Activated T-cell treated with anti-CD3 and anti-CD28 coated beads, Interleukin-2, amount 50 U/mL, for 48 hours (primary cell): ENCODE data around the gene LRFN4.

Experiments used
- DNase-seq, 2 experiments: peaks; one replicate each; pipeline ENCODE4 v3.0.0-alpha.2; 2020

LRFN4 gene

DNA sequence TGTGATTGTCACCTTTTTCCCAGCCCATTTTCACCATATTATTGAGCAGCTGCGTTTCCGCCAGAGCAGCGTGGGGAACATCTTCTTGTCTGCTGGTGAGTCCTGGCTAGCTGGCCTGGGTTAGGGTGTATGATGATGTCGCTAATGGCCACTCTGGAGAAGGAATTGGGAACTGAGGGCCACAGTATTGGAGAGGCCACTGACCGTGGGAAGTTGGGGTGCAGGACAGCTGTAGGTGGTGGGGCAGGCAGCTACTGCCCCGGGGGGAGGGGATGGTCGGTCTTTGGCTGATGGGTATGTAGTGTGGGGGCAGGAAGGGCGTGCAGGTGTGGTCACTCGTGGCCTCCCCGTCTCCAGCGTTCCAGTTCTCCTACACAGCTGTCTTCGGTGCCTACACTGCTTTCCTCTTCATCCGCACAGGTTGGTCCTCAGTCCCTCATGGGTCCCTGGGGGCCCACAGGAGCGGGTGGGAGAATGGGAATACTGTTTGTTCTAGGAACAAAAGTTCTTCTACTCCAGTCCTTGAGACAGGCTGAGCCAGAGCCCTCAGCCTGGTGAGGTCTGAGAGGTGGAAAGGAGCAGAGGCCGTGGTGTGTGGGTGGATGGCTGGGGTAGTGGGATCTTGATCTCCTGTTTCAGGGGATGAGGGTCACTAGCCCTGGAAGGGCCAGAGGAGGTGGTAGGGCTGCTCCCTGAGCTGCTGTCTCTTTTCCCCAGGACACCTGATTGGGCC is 11.6 kb upstream of the LRFN4 start:
- DNase-seq: peak in 1 of 2 experiments; percentile 10

GRCh38 chr11:66845876-66846212 is 11.0 kb upstream of the LRFN4 start:
- peak in 1 of 2 experiments; percentile 12 for DNase-seq

- DNase-seq: peak in 1 of 2 experiments; percentile 10
These were observed 10.2 kb upstream of the LRFN4 start for GRCh38 chr11:66846671-66847091.

DNA sequence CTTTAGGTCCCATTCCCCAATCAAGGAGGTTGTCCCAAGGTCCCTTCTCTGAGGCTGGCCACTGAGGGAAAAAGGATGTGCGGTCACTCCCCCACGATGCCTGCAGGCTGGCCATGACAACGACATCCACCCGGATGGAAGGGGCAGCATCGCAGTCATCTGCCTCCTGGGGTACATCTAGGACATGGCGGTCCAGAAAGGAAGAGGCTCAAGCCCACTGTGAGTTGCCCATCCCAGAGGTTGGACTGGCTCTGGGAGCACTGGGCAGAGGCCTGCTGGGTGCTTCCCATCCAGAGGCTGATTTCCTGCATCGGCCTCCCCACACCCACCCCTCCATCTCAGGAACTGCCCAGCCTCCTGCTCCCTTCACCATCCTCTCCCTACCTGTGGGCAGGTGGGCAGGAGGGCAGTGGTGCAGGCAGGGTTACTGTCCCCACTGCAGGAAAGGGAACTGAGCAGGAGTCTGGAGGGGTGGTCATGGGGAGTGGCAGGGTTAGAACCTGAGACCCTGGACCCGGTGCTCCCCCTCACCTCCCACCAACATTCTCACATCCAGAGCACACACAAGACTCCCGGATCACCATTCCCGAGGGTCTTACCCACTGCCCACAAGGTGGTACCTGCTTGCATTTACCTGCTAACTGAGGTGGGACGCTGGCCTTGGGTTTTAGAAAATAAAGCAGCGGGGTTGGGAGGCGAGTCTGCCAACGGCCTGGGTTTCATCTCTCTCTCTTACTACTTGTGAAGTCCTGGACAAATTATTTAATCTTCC is 9.2 kb upstream of the LRFN4 start:
- DNase-seq: no peak

GRCh38 chr11:66848671-66849500 is 8.0 kb upstream of the LRFN4 start:
- DNase-seq: no peak

GRCh38 chr11:66849501-66850234 is 7.2 kb upstream of the LRFN4 start:
- no peak for DNase-seq

DNA sequence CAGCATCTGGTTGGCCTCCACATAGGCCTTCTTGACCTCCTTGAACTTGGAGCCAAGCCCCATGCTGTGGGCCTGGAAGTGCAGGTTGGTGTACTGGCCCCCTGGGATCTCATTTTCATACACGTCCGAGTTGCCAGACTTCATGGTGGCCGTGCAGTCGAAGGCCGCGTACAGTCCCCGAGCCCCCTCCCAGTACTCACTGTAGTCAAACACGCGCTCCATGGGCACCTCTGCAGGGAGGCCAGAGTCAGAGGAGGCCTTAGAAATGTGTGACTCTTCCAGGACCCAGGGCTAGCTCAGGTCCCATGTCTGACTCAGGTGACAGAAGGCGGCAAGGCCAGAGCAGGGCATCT is 6.7 kb upstream of the LRFN4 start:
- no peak for DNase-seq

DNA sequence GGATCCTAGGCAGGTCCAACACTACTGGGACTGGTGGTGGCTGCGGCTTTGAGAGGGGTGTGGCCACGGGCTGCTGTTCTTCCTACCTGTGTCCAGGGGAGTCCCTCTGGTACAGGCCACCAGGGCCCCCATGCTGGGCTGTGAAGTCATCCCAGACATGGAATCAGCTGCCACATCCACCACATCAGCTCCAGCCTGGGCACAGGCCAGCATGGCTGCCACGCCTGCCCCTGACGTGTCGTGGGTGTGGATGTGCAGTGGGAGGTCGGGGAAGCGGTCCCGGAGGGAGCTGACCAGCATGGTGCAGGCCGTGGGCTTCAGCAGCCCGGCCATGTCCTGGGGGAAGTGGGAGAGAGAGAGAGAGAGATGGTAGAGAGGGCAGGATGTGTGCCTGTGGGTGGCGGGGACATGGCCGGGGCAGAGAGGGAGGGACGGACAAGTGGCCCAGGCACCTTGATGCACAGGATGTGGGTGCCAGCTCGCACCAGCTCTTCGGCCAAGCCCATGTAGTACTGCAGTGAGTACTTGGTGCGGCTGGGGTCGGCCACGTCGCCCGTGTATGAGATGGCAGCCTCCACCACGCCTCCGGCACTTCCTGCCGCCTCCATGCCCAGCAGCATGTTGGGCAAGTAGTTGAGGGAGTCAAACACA is 6.2 kb upstream of the LRFN4 start:
- no peak for DNase-seq

DNA sequence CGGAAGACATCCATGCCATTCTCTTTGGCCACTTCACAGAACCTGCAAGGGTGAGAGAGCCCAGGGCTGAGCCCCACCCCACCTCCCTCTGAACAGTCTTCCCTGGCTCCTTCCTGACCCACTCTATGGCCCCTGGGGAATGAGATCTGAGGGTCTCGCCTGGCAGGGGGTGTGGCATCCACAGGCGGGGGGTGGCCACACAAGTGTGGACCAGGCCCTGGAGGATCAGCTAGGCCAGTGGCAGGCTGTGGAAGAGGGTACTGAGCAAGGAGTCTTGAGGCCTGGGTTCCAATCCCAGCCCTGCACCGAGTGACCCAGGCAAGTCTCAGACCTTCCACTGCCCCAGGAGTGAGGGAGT is 5.6 kb upstream of the LRFN4 start:
- DNase-seq: no peak

- peak in 1 of 2 experiments; percentile 51 for DNase-seq
These were observed 5.0 kb upstream of the LRFN4 start for GRCh38 chr11:66851698-66852465.

- DNase-seq: no peak
These were observed 4.2 kb upstream of the LRFN4 start for GRCh38 chr11:66852466-66853241.

- DNase-seq: no peak
These were observed 3.3 kb upstream of the LRFN4 start for GRCh38 chr11:66853242-66854229.

GRCh38 chr11:66854231-66854661 is 2.6 kb upstream of the LRFN4 start:
- DNase-seq: no peak

- DNase-seq: no peak
These were observed 2.1 kb upstream of the LRFN4 start for GRCh38 chr11:66854729-66855211.

GRCh38 chr11:66855574-66856495 is 1.0 kb upstream of the LRFN4 start:
- DNase-seq: peak; percentile 86 to 90

GRCh38 chr11:66857234-66857926 is 516 bp downstream of the LRFN4 start:
- no peak for DNase-seq

DNA sequence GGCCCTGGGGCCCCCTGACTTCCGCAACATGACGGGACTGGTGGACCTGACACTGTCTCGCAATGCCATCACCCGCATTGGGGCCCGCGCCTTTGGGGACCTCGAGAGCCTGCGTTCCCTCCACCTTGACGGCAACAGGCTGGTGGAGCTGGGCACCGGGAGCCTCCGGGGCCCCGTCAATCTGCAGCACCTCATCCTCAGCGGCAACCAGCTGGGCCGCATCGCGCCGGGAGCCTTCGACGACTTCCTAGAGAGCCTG is 992 bp downstream of the LRFN4 start:
- DNase-seq: no peak
